Heart left ventricle (tissue), 13 donors: ENCODE measurements around the gene LHCGR.

Experiments
- POLR2A ChIP-seq, 2 donors: fragments of 450-650 bp; IDR thresholded peaks; one replicate each; pipeline ENCODE4 v1.6.1; 2017; ENCODE audit warnings: antibody characterized with exemption in 2 of 2, mild to moderate bottlenecking in 2 of 2, moderate library complexity in 2 of 2
- TF ChIP-seq, protein P1 (sequence below), 12 donors: fragments of 200-600 bp; sonication (generic) in 4 of 12; IDR thresholded peaks; one replicate each; pipeline versions ENCODE4 v1.5.0 to v1.8.0; 2018 to 2022; ENCODE audit warnings: antibody characterized with exemption in 12 of 12, mild to moderate bottlenecking in 5 of 12
- donor health status: ischemic (EF 13 %, LVEDD 7.1; RV severe dilation, severe dysfunction).
- donor health status: DM: no; HTN: yes; CAD: no.
- donor health status: DM: no; HTN: no; CAD: no.
- donor health status: ischemic (EF 25% LVEDD 6.9; RV normal size, moderate dysfunction).
- donor health status: ischemic (EF 25% LVEDD 5.7; RV mildly dilated, moderate dysfunction).
- donor health status: ischemic (EF 35%, LVEDD 5.7; RV mildly dilated, moderate dysfunction).
- donor health status: nonischemic (EF 11% LVEDD 7.7; RV severe dilation, severe dysfunction).
- donor health status: DM: yes; HTN: yes; CAD: no.
- donor health status: PGD.
- donor health status: ischemic (EF 29% LVEDD 5.4; RV normal size, mild dysfunction).
- donor health status: nonischemic (EF 23%, LVEDD 6.1; RV moderate dilation, normal function).

DNA sequence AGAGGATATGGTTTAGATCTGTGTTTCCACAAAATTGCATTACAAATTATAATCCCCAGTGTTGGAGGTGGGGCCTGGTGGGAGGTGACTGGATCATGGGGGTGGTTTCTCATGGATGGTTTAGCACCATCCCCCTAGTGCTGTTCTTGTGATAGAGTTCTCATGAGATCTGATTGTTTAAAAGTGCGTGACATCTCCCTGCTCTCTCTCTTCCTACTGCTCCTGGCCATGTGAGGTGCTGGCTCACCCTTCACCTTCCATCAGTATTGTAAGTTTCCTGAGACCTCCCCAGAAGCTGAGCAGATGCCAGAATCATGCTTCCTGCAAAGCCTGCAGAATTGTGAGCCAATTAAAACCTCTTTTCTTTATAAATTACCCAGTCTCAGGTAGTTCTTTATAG is 33.1 kb downstream of the LHCGR start:
- TF ChIP-seq, protein P1, sequence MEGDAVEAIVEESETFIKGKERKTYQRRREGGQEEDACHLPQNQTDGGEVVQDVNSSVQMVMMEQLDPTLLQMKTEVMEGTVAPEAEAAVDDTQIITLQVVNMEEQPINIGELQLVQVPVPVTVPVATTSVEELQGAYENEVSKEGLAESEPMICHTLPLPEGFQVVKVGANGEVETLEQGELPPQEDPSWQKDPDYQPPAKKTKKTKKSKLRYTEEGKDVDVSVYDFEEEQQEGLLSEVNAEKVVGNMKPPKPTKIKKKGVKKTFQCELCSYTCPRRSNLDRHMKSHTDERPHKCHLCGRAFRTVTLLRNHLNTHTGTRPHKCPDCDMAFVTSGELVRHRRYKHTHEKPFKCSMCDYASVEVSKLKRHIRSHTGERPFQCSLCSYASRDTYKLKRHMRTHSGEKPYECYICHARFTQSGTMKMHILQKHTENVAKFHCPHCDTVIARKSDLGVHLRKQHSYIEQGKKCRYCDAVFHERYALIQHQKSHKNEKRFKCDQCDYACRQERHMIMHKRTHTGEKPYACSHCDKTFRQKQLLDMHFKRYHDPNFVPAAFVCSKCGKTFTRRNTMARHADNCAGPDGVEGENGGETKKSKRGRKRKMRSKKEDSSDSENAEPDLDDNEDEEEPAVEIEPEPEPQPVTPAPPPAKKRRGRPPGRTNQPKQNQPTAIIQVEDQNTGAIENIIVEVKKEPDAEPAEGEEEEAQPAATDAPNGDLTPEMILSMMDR (IDR thresholded peaks at IDR 0.05), result no peak
- no peak for TF ChIP-seq POLR2A (IDR thresholded peaks at IDR 0.05)
